Stimulated activated naive CD8-positive, alpha-beta T cell treated with anti-CD3 and anti-CD28 coated beads, Interleukin-15, Interleukin-2, amounts not matched to agents 100 U/mL and 50 U/mL, for 24 hours (primary cell): Measurements from ENCODE around the gene CYTIP.

Experiments used
- ATAC-seq: fragments of 150-1000 bp; cut with Tn5 transposase; one replicate; pipeline ENCODE4 v1.10.0; 2021
- DNase-seq: peaks from one replicate; pipeline ENCODE4 v3.0.0; 2021

CYTIP gene

GRCh38 chr2:157443795-157444640 lies at the start of gene CYTIP:
Gene CYTIP (minus strand): TSS chr2:157444089. CDS start chr2:157444020, 69 bp downstream.
- peak; percentile 66 for DNase-seq
- peak; percentile 52 for ATAC-seq

DNA sequence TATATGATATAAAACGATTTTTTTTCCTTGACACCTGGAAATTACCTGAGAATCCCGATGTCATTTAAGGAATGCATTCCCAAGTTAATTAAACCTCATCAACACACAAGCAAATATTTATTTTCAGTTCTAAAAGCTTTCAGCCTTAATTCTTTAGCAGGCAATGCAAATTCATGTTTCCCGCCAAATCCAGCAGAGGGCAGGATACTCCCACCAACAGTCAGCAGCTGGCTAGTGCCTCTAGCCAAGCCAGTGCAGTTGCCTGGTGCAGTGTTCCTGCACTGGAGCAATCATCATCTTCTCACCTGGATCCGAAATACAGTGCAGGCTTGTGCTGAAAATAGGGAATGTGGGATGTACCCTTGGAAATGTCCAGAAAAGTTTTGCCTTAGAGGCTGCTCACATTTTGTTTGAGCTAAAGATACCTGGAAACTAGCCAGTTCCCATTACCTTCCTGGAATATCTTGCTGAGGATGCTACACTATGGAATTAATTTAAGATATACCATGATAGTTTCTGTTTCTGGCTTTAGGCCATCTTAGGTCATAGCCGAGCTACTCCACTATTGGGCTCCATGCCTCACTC lies 48.4 kb upstream of the CYTIP start:
- peak; percentile 82 for ATAC-seq
- peak; percentile 73 for DNase-seq

- DNase-seq (no peak), ATAC-seq (no peak)
These were observed 46.1 kb upstream of the CYTIP start for GRCh38 chr2:157489983-157490382.

GRCh38 chr2:157488877-157489276 lies 45.0 kb upstream of the CYTIP start:
- ATAC-seq (no peak), DNase-seq (no peak)

- no peak for DNase-seq
- no peak for ATAC-seq
These were observed 43.9 kb upstream of the CYTIP start for GRCh38 chr2:157487747-157488146.

- DNase-seq: no peak
- ATAC-seq: peak; percentile 52
These were observed 43.4 kb upstream of the CYTIP start for GRCh38 chr2:157487271-157487610.

GRCh38 chr2:157486596-157487270 lies 42.8 kb upstream of the CYTIP start:
- no peak for DNase-seq
- ATAC-seq: no peak

DNA sequence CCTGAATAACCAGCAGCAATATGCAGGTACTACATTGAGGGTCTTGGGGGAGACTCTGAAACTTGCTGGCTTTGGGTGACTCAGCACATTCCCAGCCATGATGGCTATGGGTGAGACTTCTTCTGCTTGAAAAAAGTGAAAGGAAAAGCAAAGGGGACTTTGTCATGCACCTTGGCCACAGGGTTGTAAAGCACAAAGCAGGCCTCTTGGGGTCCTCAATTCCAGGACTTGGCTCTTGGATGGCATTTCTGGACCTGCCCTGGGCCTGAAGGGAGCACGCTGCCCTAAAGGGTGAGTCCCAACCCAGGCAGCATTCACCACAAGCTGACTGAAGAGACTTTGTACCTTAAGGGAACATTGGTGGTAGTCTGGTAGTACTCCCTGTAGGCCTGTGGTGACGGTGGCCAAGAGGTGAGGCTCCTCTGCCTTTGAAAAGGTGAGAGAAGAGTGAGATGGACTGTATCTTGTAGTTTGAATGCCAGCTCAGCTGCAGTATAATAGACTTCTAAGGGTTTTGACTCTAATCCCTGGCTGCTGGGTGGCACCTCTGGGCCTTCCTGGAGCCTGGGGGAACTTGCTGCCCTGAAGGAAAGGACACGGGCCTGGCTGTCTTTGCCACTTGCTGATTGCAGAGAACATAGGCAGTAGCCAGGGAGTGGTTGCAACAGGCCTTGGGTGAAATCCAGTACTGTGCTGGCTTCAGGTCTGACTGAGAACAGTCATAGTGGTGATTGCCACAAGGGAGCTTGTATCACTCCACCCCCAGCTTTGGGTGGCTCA lies 36.5 kb upstream of the CYTIP start:
- peak; percentile 85 for ATAC-seq

DNA sequence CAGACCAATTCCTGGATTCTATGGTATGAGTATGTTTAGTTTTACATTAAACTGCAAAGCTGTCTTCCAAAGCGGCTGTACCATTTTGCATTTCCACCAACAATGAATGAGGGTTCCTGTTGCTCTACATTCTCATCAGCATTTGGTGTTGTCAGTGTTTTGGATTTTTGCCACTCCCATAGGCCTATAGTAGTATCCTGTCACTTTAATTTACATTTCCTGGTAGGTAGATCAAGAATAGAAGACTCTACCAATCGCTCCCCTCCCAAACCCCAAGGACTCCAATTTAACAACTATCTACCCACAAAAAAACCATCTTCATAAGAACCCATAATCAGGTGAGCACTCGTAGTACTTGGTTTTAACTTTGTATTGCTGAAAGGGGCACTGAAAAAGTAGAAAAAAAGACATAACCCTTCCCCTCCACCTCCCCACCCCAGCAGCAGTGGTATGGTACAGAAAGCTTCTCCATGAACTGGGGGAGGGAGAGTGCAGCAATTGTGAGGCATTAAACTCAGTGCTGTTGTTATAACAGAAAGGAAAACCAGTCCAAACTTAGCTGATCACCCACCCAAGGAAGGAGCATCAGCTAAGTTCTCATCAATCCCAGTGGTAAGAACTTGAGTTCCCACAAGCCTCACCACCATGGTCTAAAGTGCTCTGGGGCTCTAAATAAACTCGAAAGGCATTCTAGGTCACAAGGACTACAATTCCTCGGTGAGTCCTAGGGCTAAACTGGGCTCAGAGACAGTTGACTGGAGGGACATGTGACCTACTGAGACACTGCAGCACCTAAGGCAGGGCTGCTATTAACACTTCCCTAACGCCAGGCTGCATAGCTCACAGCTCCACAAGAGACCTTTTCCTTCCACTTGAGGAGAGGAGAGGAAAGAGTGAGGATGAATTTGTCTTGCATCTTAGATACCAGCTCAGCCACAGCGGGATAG lies 35.5 kb upstream of the CYTIP start:
- no peak for DNase-seq
- ATAC-seq: no peak

More for the DNA sequence above, 36.5 kb upstream of the CYTIP start:
- peak; percentile 67 for DNase-seq

DNA sequence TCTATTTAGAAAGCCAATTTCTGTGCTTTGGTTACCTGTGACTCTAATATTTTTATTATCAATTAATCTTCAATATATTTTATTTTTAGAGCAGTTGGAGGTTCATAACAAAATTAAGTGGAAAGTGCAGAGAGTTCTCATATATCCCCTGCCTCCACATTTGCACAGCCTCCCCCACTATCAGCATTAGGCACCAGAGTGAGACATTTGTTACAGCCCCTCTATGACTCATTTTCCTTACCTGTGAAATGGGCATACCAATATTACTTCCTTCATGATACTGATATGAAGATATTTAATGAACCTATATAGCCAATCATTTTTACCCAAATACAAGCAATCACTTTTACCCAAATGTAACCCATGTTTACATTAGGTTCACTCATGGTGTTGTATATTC lies 34.0 kb upstream of the CYTIP start:
- no peak for DNase-seq
- no peak for ATAC-seq

GRCh38 chr2:157476953-157477709 lies 33.2 kb upstream of the CYTIP start:
- DNase-seq (no peak), ATAC-seq (peak; percentile 50)

DNA sequence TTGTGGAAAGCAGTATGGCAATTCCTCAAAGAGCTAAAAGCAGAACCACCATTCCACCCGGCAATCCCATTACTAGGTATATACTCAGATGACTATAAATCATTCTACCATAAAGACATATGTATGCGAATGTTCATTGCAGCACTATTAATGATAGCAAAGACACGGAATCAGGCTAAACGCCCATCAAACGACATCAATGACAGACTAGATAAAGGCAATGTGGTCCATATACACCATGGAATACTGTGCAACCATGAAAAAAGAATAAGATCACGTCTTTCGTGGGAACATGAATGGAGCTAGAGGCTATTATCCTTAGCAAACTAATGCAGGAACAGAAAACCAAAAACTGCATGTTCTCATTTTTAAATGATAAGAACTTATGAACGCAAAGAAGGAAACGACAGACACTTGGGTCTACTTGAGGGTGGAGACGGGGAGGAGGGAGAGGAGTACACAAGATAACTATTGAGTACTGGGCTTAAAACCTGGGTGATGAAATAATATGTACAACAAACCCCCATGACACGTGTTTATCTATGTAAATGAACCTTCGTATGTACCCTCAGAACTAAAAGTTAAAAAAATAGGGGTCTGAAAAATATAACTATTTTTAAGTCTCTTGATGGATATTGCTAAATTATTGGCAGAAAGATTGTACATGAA lies 32.0 kb upstream of the CYTIP start:
- DNase-seq (no peak), ATAC-seq (no peak)

- peak; percentile 61 for ATAC-seq
- no peak for DNase-seq
These were observed 29.7 kb upstream of the CYTIP start for GRCh38 chr2:157473581-157473980.

GRCh38 chr2:157471078-157471477 lies 27.2 kb upstream of the CYTIP start:
- DNase-seq (no peak), ATAC-seq (no peak)

DNA sequence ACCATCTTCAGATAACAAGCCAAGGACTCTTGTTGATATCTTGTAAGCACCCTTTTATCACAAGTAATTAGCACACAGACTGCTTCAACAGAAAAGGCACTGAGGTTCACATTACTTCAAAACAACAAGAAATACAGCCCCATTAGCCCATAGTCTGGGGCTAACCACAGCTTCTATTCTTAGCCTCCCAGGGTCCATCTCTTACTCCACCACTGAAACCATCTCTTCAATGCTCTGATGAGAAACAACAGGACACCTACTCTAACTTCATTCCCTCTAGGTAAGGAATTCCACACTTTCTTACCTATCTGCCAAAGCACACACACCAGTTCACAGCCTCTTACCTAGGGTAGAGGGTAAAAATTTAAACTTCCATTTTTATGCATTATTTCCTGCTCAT lies 26.4 kb upstream of the CYTIP start:
- DNase-seq: no peak
- ATAC-seq: no peak

DNA sequence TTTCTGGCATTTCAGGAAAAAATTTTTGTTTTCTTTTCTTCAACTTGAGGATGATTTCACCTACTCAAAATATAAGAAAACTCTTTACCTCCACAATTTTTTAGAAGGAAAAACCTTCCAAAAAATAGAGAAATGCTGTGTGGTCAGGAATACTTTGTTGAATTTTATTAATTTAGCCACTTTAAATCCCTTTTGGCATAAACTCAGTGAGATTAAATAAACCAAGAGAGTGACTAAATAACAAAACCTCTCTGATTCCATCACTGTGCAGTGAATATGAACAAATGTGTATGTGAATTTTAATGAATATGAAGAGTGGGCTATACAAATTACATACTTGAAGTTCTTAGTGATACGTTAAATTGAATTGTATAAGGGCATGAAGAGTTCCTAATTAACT lies 25.8 kb upstream of the CYTIP start:
- DNase-seq (no peak), ATAC-seq (no peak)

DNA sequence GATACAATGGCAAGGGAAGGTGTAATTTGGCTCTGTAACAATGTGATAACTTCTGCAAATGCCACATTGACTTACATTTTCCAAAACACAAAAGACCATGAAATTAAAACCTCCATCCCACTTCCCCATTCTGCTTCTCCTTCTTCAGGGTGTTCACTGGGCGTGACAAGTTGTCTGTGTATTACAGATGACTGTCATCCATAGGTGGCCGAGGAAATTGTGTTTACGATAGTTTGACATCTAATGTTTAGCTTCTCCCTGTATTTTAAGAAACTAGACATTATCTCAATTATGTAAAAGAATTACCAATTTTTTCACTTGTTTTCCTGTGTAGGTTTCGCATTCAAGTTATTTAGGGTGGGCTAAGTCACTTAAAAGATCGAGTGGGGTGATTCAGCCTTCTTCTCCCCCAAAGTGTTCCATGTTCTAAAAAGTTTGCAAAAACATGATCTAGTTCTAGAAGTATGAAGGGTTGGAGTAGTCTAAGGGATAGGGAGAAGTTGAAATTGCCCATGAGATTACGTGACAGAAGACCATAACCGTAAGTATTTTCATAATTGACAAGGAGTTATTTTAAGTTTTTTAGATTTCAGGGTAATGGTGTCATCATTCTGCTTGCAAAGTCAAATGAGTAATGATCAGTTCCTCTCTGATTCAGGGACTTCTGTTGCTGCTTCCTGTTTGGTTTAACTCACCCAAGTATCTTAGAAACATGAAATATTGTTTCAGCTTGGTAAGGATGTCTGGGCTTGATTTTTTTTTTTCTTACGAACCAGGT lies 25.2 kb upstream of the CYTIP start:
- DNase-seq: no peak
- ATAC-seq: peak; percentile 58

DNA sequence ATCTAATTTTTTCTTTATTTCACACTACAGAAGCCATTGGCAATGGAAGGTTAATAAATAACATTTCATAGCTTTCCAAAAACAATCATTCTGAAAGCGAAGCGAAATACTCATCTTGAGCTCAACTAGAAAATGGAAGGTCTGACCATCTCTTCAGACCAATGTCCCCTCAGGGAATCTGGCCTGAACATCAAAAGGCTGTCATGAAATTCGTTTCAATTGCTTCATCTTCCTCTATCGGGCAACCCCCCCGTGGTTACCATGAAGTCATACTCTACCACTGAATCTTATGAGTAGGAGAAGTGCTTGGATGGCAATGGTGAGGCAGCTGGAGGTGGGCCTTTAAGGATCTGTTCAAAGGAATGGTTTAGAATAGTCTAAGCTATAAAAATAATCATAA lies 22.9 kb upstream of the CYTIP start:
- DNase-seq (peak; percentile 68), ATAC-seq (peak; percentile 45)

- DNase-seq (no peak), ATAC-seq (no peak)
These were observed 21.7 kb upstream of the CYTIP start for GRCh38 chr2:157465554-157465953.
